Measurements from ENCODE around the gene MIPOL1.
"Not testable (repeated sequence)": the region's sequence is repeated elsewhere in the genome, so short reads cannot be mapped to it uniquely, and the experiment has no call there.

The MIPOL1 gene

DNA sequence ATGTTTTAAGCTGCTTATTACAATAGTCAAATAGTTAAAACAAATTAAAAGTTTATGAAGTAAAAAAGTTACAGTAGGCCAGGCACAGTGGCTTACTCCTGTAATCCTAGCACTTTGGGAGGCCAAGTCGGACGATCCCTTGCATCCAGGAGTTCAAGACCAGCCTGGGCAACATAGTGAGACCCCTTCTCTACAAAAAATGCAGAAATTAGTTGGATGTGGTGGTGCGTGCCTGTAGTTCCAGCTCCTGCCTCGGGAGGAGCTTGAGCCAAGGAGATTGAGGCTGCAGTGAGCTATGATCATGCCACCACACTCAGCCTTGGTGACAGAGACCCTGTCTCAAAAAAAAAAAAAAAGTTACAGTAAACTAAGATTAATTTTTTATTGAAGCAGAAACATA, 142.6 kb downstream of the MIPOL1 start:
- in situ Hi-C loops (cut with MboI; ENCODE audit: low pct_unique_long_range_greater_than_20kb, low sequenced_read_pairs) = no loop called here
- no peak for DNase-seq

DNA sequence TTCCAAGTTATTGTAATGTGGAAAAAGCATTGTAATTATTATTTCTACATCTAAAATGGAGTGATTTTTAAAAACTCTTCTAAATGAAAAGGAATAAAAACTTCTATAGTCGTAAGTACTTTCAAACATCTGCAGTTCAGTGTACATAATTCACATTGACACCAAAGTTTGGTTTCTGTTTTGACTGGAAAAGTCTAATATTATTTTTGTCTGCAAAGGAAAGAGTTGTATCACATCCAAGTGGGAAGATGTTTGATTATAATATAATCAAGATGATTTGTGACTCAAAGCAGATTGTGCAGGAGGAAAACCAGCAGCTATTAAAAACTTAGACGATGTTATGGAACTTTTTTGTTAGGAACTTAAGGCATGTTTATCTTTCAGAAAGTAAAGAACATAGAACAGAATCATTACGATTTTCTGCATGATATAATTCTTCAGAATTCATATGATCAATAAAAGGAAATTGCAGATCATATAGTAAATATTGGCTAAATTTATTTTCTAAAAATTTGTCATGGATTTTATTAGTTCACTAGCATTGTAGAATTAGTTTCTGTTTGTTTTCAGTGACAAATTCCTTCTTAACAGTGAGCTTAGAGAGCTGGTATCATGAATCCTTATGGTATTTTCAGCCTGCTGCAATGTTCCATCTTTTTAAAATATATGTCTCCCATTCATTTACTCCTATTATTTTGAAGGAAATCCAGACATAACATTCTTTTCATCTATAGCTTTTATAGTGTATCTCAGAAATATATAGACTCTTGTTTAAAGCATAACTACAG, 145.8 kb downstream of the MIPOL1 start:
- in situ Hi-C loops (cut with MboI; ENCODE audit: low pct_unique_long_range_greater_than_20kb, low sequenced_read_pairs) = no loop called here
- DNase-seq = no peak

- DNase-seq = no peak
- in situ Hi-C loops (cut with MboI; ENCODE audit: low pct_unique_long_range_greater_than_20kb, low sequenced_read_pairs) = no loop called here
Observed at GRCh38 chr14:37363661-37364060, 165.9 kb downstream of the MIPOL1 start.

DNA sequence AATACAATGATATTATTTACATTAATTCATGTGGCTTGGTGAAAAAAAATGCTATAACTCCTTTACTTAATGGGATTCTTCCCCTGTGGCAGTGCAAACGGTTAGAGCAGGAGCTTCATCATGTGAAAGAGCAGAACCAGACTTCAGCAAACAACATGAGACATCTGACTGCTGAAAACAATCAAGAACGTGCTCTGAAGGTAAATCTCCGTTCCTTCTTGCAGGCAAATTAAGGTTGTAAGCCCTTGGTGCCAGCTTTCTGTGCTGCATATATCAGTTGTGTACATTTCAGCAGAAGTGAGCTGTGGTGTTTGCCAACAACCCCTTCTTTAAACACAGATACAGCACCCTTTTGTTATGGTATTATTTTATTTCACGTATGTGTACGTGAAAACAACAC, 171.7 kb downstream of the MIPOL1 start:
- in situ Hi-C loops (cut with MboI; ENCODE audit: low pct_unique_long_range_greater_than_20kb, low sequenced_read_pairs) = no loop called here
- no peak for DNase-seq

- DNase-seq = no peak
- in situ Hi-C loops (cut with MboI; ENCODE audit: low pct_unique_long_range_greater_than_20kb, low sequenced_read_pairs) = no loop called here
Observed at GRCh38 chr14:37375566-37375965, 177.8 kb downstream of the MIPOL1 start.

DNA sequence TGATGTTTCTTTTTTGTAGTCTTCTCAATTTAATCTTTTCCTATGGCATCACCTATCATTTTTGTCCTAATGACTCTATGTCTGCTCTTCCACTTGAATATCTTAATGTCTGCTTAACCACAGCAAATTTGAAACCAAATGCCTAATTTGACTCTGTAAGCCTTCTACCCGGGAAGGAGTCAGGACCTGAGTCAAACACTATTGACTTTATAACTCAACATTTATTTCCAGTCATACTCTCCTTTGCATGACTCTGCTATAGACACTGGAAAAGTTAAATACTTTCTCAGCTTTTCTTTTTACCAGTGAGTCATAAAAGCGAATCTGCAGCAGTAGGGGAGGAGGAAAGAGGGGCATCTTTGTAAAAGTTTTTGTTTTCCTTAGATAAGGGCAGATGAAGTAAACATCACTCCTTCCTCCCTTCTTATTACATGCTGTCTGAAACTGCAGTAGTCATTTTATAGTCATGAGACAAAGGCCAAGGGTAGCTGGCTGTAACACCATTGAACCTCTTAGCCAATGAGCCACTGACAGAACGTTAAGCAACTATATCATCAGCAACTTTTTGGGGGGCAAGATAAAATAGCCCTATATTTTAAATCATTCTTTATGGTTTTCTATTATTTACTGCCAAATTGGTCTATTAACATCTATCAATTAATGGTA, 179.3 kb downstream of the MIPOL1 start:
- in situ Hi-C loops (cut with MboI; ENCODE audit: low pct_unique_long_range_greater_than_20kb, low sequenced_read_pairs) = no loop called here
- DNase-seq = no peak

GRCh38 chr14:37384870-37385596, 187.3 kb downstream of the MIPOL1 start:
- no peak for DNase-seq
- in situ Hi-C loops (cut with MboI; ENCODE audit: low pct_unique_long_range_greater_than_20kb, low sequenced_read_pairs) = no loop called here

- in situ Hi-C loops (cut with MboI; ENCODE audit: low pct_unique_long_range_greater_than_20kb, low sequenced_read_pairs); DNase-seq: not testable (repeated sequence)
Observed at GRCh38 chr14:37397157-37397940, 199.6 kb downstream of the MIPOL1 start.

DNA sequence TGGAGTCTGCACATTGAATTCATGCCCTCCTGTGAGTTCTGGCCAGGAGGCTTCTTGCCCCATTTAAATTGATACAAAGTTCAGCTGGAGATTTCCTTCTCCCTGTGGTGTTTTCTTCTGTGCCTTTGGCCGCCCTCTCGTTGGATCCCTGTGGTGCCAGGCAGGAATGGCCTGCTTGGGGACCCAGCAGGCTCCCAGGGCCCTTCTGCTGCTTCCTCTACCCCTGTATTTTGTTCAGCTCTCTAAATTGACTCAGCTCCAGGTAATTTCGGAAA, 200.1 kb downstream of the MIPOL1 start:
- in situ Hi-C loops (cut with MboI; ENCODE audit: low pct_unique_long_range_greater_than_20kb, low sequenced_read_pairs) = no loop called here
- DNase-seq = no peak

- in situ Hi-C loops (cut with MboI; ENCODE audit: low pct_unique_long_range_greater_than_20kb, low sequenced_read_pairs) = no loop called here
- no peak for DNase-seq
Observed at GRCh38 chr14:37399517-37399916, 201.8 kb downstream of the MIPOL1 start.

DNA sequence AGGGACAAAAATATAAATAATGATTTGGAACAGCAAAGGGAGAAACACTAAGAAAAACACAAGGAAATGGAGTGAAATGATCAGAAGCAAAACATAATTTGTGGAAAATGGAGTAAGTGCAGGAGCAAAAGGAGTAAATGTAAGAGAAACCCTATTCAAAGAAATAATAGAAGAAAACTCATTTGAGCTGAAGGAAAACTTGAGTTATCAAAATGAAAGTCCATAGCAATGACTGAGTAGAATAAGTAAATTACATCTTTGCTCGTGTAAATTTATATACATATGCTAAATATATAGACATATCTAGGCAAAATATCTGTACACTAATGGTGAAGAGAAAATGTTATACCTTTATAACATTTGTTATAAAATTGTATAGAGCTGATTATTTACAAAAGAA, 203.4 kb downstream of the MIPOL1 start:
- no peak for DNase-seq
- in situ Hi-C loops (cut with MboI; ENCODE audit: low pct_unique_long_range_greater_than_20kb, low sequenced_read_pairs) = no loop called here

GRCh38 chr14:37403626-37404025, 205.9 kb downstream of the MIPOL1 start:
- in situ Hi-C loops (cut with MboI; ENCODE audit: low pct_unique_long_range_greater_than_20kb, low sequenced_read_pairs) = no loop called here

DNA sequence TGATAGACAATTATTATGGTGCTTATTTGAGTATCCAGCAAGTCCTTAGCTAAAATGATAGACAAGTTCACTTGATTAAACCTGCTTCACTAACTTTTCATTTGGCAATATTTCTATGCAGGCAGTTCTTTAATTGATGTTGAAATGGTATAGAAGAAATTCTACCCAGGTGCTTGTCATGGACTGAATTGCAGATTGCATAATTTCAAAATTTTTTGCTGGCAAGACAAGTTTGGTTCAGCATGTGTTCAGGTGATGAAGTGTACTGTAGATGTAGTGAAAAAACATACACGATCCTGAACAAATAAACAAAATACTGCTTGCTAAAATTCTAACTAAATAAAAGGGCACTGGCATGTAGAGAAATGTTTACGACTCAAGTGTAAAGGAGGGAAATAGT, 208.4 kb downstream of the MIPOL1 start:
- DNase-seq = no peak
- in situ Hi-C loops (cut with MboI; ENCODE audit: low pct_unique_long_range_greater_than_20kb, low sequenced_read_pairs) = no loop called here

More at GRCh38 chr14:37403626-37404025, 205.9 kb downstream of the MIPOL1 start:
- DNase-seq = no peak

GRCh38 chr14:37411079-37411735, 213.5 kb downstream of the MIPOL1 start:
- no peak for DNase-seq
- in situ Hi-C loops (cut with MboI; ENCODE audit: low pct_unique_long_range_greater_than_20kb, low sequenced_read_pairs) = no loop called here

GRCh38 chr14:37413050-37413449, 215.3 kb downstream of the MIPOL1 start:
- in situ Hi-C loops (cut with MboI; ENCODE audit: low pct_unique_long_range_greater_than_20kb, low sequenced_read_pairs) = no loop called here
- no peak for DNase-seq

DNA sequence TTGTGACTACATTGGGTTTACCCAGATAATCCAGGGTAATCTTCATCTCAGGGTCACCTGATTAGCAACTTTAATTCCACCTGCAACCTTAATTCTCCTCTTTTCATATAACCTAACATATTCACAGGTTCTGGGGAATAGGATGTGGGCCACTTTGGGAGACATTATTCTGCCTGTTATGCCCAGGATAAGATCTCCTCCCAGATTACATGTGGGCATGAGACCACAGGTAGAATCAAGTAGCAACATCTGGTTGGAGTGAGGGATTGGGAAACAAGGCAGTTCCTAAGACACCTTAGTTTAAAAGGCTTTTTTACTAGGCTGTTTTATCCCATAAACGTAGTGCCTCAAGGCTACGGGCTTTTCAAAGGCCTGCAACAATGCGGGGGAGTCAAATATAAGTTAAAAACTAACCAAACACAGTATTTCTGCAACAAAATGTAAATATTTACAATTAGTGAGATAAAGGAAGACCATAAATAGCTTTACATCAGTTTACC, 215.8 kb downstream of the MIPOL1 start:
- in situ Hi-C loops (cut with MboI; ENCODE audit: low pct_unique_long_range_greater_than_20kb, low sequenced_read_pairs) = no loop called here
- DNase-seq = no peak

DNA sequence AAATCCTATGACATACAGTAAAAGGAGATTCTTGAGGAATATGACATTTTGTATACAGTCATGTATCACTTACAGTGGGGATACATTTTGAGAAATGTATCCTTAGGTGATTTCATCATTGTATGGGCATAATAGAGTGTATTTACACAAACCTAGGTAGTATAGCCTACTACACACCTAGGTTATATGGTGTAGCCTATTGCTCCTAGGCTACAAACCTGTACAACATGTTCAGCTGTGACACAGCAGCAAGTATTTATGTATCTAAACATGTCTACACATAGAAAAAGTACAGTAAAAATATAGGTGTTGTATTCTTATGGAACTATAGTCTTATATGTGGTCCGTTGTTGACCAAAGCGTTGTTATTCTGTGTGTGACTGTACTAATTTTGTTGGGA, 218.5 kb downstream of the MIPOL1 start:
- in situ Hi-C loops (cut with MboI; ENCODE audit: low pct_unique_long_range_greater_than_20kb, low sequenced_read_pairs) = no loop called here
- DNase-seq = no peak

DNA sequence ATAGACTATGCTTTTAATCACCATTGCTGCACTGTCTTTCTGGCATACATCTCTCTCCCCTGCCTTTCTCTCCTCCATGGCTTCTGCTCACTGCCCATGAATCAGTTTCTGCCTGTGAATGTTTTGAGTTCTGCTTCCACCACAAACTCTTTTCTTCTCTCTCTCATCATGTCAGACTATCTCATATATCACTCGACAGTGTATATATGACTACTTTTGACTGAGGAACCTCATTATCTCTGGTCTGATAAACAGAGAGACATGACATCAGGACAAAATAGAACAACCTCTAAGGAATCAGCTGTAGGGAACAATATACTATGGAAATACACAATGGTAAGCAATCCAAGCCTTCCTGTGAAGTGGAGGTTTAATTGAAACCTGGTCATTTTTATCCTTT, 219.4 kb downstream of the MIPOL1 start:
- in situ Hi-C loops (cut with MboI; ENCODE audit: low pct_unique_long_range_greater_than_20kb, low sequenced_read_pairs) = no loop called here
- no peak for DNase-seq

DNA sequence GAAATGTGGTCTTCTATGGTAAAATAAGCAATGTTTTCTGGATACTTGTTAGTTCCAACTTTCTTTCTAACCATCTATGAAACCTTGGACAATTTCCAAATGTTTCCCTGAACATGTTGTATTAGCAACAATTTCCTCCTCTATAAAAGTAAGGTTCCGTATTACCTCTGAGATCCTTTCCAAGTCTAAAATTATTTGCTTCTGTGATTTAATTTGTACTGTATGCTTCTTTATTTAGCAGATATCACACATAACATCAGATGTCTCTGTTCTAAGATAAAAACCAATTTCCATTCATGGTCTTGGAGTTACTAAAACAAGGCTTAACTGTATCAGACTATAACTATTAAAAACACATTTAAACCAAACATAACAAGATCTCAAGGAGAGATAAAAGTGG, 220.1 kb downstream of the MIPOL1 start:
- in situ Hi-C loops (cut with MboI; ENCODE audit: low pct_unique_long_range_greater_than_20kb, low sequenced_read_pairs) = no loop called here
- no peak for DNase-seq

Measured in KBM-7 (cell line).